Fibroblast of lung (primary cell): ENCODE results near the gene SYCN. TPM values are rescaled to one million over a fixed set of nuclear protein-coding genes. Genes with fewer than 3 reads are reported as not detected.

Experiments used
- DNase-seq, 2 donors: peaks; one replicate each; pipeline versions ENCODE4 v3.0.0 to v3.0.0-alpha.2; 2010; ENCODE audit warnings: low read depth in 2 of 2
- H2AFZ ChIP-seq: 2 replicates; pipeline ENCODE4 v1.5.1; 2012; ENCODE audit warnings: low read length, control low read depth, inconsistent platforms
- H3K27ac ChIP-seq: 2 replicates; pipeline ENCODE4 v1.5.1; 2011; ENCODE audit warnings: low read length, control low read depth; ENCODE audit not compliant: insufficient read depth
- H3K27me3 ChIP-seq: 2 replicates; pipeline ENCODE4 v1.5.1; 2011; ENCODE audit warnings: mild to moderate bottlenecking, low read length; ENCODE audit not compliant: control insufficient read depth, insufficient read depth
- H3K36me3 ChIP-seq: 2 replicates; pipeline ENCODE4 v1.5.1; 2011; ENCODE audit warnings: low read length; ENCODE audit not compliant: control insufficient read depth, insufficient read depth
- H3K4me1 ChIP-seq: 2 replicates; pipeline ENCODE4 v1.5.1; 2011; ENCODE audit warnings: low read length; ENCODE audit not compliant: control insufficient read depth, insufficient read depth; ENCODE audit errors: extremely low read depth
- H3K4me2 ChIP-seq: 2 replicates; pipeline ENCODE4 v1.5.1; 2011; ENCODE audit warnings: low read length, control low read depth; ENCODE audit not compliant: insufficient read depth; ENCODE audit errors: extremely low read depth
- H3K4me3 ChIP-seq, 4 experiments: fragments of 200-600 bp in 1 of 4; sonication (generic) in 1 of 4; replicated peaks in 1 of 4; 2 replicates each; pipeline ENCODE4 v1.5.1; 2011 to 2016; ENCODE audit warnings: low read length in 4 of 4, low read depth in 3 of 4, mild to moderate bottlenecking in 3 of 4, control low read depth in 2 of 4, inconsistent platforms in 1 of 4, mixed read lengths in 1 of 4; ENCODE audit not compliant: insufficient read depth in 1 of 4; ENCODE audit errors: control extremely low read depth in 1 of 4
- H3K79me2 ChIP-seq: 2 replicates; pipeline ENCODE4 v1.5.1; 2012; ENCODE audit warnings: mild to moderate bottlenecking, low read length, inconsistent platforms; ENCODE audit not compliant: control insufficient read depth, insufficient read depth
- H3K9ac ChIP-seq: 2 replicates; pipeline ENCODE4 v1.5.1; 2011; ENCODE audit warnings: mild to moderate bottlenecking, low read length, control low read depth; ENCODE audit not compliant: insufficient read depth
- H3K9me3 ChIP-seq: 2 replicates; pipeline ENCODE4 v1.5.1; 2012; ENCODE audit warnings: low read depth, low read length; ENCODE audit not compliant: control insufficient read depth, insufficient read depth
- H4K20me1 ChIP-seq: 2 replicates; pipeline ENCODE4 v1.5.1; 2011; ENCODE audit warnings: low read length; ENCODE audit not compliant: control insufficient read depth, insufficient read depth; ENCODE audit errors: extremely low read depth
- EZH2 ChIP-seq: IDR thresholded peaks from 2 replicates; pipeline ENCODE4 v1.5.1; 2012; ENCODE audit warnings: low read length, control low read depth, mild to moderate bottlenecking; ENCODE audit errors: missing control alignments
- polyA plus RNA-seq, 2 donors: library from polyadenylated mRNA; depleted of rRNA in 1 of 2; stranded (reverse) in 1 of 2; unstranded in 1 of 2; fragments of >200 nt; gene quantifications; 2 replicates each; pipeline ENCODE4 v1.2.1, GENCODE V29; 2011 to 2012; ENCODE audit warnings: missing spikeins in 1 of 2
- total RNA-seq: library from RNA; depleted of rRNA; stranded (reverse); fragments of >200 nt; gene quantifications from 2 replicates; pipeline ENCODE4 v1.2.1, GENCODE V29; 2014
- TF ChIP-seq, protein P1 (sequence below), 2 donors: IDR thresholded peaks in 1 of 2; conservative IDR thresholded peaks in 1 of 2; 1 replicate in 1 of 2; 2 replicates in 1 of 2; pipeline ENCODE4 v1.5.1; 2011 to 2012; ENCODE audit warnings: low read length in 2 of 2, control low read depth in 1 of 2, inconsistent platforms in 1 of 2, low read depth in 1 of 2, mild to moderate bottlenecking in 1 of 2

The SYCN gene
- total and polyA plus RNA-seq, 2 donors (not counting 1 experiment from before 2014, with no cell fraction given), result not detected

DNA sequence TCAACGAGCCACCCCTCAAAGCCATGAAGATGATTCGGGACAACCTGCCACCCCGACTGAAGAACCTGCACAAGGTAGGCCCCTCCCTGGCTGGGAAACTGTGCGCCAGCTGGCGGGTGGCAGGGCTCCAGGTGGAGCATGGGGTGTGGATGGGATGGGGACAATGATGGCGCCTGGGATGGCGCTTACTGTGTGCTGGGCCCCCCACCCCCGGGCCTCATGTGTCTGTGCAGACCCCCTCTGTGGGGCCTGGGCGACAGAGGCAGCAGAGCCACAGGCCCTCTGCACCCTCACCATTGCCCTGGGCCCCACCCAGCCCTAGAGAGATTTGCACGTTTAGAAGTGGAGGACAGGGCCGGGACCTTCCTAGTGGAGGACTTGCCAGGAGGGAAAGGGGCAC, 26.3 kb downstream of the SYCN start:
- Histone ChIP-seq H3K9ac (no peak overlapping the region), H4K20me1 (no peaks in the 10 kb centered on the region), H3K27me3 (no peaks in the 10 kb centered on the region), H3K4me1 (no peaks in the 10 kb centered on the region), H3K9me3 (no peaks in the 10 kb centered on the region), H3K4me3 (no peak overlapping the region), H3K27ac (no peak overlapping the region), H3K36me3 (peaks cover 10% of the 10 kb centered on the region), H3K79me2 (no peaks in the 10 kb centered on the region), H2AFZ (no peak overlapping the region), H3K4me2 (no peak overlapping the region)
- TF ChIP-seq, protein P1, sequence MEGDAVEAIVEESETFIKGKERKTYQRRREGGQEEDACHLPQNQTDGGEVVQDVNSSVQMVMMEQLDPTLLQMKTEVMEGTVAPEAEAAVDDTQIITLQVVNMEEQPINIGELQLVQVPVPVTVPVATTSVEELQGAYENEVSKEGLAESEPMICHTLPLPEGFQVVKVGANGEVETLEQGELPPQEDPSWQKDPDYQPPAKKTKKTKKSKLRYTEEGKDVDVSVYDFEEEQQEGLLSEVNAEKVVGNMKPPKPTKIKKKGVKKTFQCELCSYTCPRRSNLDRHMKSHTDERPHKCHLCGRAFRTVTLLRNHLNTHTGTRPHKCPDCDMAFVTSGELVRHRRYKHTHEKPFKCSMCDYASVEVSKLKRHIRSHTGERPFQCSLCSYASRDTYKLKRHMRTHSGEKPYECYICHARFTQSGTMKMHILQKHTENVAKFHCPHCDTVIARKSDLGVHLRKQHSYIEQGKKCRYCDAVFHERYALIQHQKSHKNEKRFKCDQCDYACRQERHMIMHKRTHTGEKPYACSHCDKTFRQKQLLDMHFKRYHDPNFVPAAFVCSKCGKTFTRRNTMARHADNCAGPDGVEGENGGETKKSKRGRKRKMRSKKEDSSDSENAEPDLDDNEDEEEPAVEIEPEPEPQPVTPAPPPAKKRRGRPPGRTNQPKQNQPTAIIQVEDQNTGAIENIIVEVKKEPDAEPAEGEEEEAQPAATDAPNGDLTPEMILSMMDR (conservative IDR thresholded peaks at IDR 0.05 in 1 of 2, IDR thresholded peaks at IDR 0.05 in 1 of 2; ENCODE audit: low read depth in 1 of 2, low read length in 2 of 2), result no peak
- DNase-seq, result no peak

DNA sequence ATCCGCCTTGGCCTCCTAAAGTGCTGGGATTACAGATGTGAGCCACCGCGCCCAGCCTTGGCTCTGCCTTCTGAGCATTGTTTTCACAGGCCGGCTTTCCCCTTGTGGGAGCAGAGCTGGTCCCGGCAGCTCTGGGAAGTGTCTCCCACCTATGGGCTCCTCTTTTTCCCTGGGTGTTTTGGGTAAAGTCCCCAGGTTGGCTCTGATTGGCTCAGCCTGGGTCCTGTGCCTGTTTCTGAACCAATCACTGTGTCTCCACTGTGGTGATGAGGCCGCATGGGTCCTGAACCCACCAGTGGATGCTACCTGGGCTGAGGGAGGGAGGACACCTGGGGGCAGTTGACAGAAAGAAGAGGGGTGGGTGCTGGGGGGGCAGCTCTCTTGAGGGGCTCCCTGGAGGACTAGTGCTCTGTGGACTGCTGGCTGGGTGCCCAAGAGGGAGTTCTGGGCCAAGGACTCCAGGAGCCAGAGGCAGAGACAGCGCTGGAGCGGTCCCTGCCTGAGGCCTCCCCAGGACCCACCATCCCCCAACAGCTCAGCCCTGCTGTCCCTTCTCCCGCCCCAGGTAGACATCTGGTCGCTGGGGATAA, 26.9 kb downstream of the SYCN start:
- Histone ChIP-seq H3K36me3 (peaks cover 10% of the 10 kb centered on the region), H3K4me1 (no peaks in the 10 kb centered on the region)

DNA sequence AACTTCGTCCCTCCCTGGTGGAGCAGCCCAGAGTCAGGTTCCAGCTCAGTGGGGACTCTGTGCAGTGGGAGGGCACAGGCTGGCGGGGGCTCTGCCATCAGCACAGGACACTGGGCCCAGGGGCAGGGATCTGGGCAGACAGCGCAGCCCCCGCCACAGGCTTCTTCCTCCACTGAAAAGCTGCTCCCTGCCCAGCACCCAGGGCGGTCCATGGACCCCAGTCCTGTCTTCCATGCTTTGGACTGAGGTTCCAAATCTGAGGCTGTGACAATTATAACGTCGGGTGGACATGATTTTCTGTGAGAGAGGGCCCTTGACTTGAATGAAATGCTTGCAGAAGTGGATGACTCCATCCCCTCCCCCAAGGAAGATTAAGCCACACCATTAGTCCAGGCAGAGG, 28.5 kb downstream of the SYCN start:
- Histone ChIP-seq H3K9me3 (no peaks in the 10 kb centered on the region), H3K9ac (no peak overlapping the region), H2AFZ (no peak overlapping the region), H3K4me3 (no peak overlapping the region), H3K27me3 (no peaks in the 10 kb centered on the region), H3K4me1 (no peaks in the 10 kb centered on the region), H4K20me1 (no peaks in the 10 kb centered on the region), H3K4me2 (no peak overlapping the region), H3K27ac (no peak overlapping the region), H3K79me2 (no peaks in the 10 kb centered on the region), H3K36me3 (peaks cover 8% of the 10 kb centered on the region)
- DNase-seq, result no peak
- TF ChIP-seq, protein P1 (conservative IDR thresholded peaks at IDR 0.05 in 1 of 2, IDR thresholded peaks at IDR 0.05 in 1 of 2; ENCODE audit: low read depth in 1 of 2, low read length in 2 of 2), result no peak
- TF ChIP-seq EZH2, result no peak

More for the DNA sequence above, 26.9 kb downstream of the SYCN start:
- DNase-seq, result no peak
- no peak overlapping the region for H3K4me2 ChIP-seq
- H2AFZ ChIP-seq, result no peak overlapping the region
- H3K9ac ChIP-seq, result no peak overlapping the region
- H4K20me1 ChIP-seq, result no peaks in the 10 kb centered on the region
- no peak overlapping the region for H3K4me3 ChIP-seq
- H3K27me3 ChIP-seq, result no peaks in the 10 kb centered on the region
- H3K27ac ChIP-seq, result no peak overlapping the region
- no peaks in the 10 kb centered on the region for H3K9me3 ChIP-seq
- no peaks in the 10 kb centered on the region for H3K79me2 ChIP-seq
- TF ChIP-seq, protein P1 (conservative IDR thresholded peaks at IDR 0.05 in 1 of 2, IDR thresholded peaks at IDR 0.05 in 1 of 2; ENCODE audit: low read depth in 1 of 2, low read length in 2 of 2), result no peak
- TF ChIP-seq EZH2, result no peak
